OCI-LY7 (cell line): ENCODE measurements around the gene TRPM7. TPM values are rescaled to one million over a fixed set of nuclear protein-coding genes. Genes with fewer than 3 reads are reported as not detected.

Experiments used
- BruUV-seq: library from RNA; stranded (reverse); fragments of 400-500 nt; replicated peaks from 2 replicates; lab custom pipeline; 2021; lab: Mats Ljungman, UMichigan
- CTCF ChIA-PET: fragments of 300-600 bp; sonication (Branson Sonifier 250); formaldehyde crosslinking; loops from one replicate; lab custom pipeline; 2022; ENCODE audit warnings: antibody characterized with exemption; ENCODE audit not compliant: unreplicated experiment; lab: Charles Lee
- POLR2A ChIA-PET: fragments of 300-600 bp; sonication (Branson Sonifier 250); formaldehyde crosslinking; loops from one replicate; lab custom pipeline; 2022; ENCODE audit warnings: antibody characterized with exemption; lab: Charles Lee
- DNase-seq: peaks from one replicate; pipeline ENCODE4 v3.0.0-alpha.2; 2015; ENCODE audit warnings: low spot score
- H2AFZ ChIP-seq: fragments of 200-600 bp; sonication (generic), shearing (Covaris generic); 2 replicates; pipeline ENCODE4 v1.6.1; 2014; ENCODE audit warnings: mild to moderate bottlenecking, antibody characterized with exemption, low read length, moderate library complexity
- H3K27ac ChIP-seq: fragments of 200-600 bp; sonication (generic); 2 replicates; pipeline ENCODE4 v1.5.1; 2014; ENCODE audit warnings: mixed run types, low read depth, mild to moderate bottlenecking, moderate library complexity, low read length, inconsistent platforms; ENCODE audit not compliant: poor library complexity, severe bottlenecking
- H3K36me3 ChIP-seq: fragments of 200-600 bp; sonication (generic); 2 replicates; pipeline ENCODE4 v1.6.1; 2014; ENCODE audit warnings: mild to moderate bottlenecking, antibody characterized with exemption, low read length, moderate library complexity, mixed read lengths; ENCODE audit not compliant: insufficient read depth
- H3K4me1 ChIP-seq: fragments of 200-600 bp; sonication (generic); 2 replicates; pipeline ENCODE4 v1.5.1; 2014; ENCODE audit warnings: mild to moderate bottlenecking, low read length; ENCODE audit not compliant: insufficient read depth, poor library complexity, severe bottlenecking
- H3K4me2 ChIP-seq: fragments of 200-600 bp; sonication (generic); 2 replicates; pipeline ENCODE4 v1.6.1; 2014; ENCODE audit warnings: mild to moderate bottlenecking, low read length
- H3K4me3 ChIP-seq: fragments of 200-600 bp; sonication (generic); 2 replicates; pipeline ENCODE4 v1.5.1; 2014; ENCODE audit warnings: mild to moderate bottlenecking, low read depth, low read length; ENCODE audit not compliant: poor library complexity, severe bottlenecking
- H3K79me2 ChIP-seq: fragments of 200-600 bp; sonication (generic); 2 replicates; pipeline ENCODE4 v1.6.1; 2016; ENCODE audit warnings: low read depth, mild to moderate bottlenecking, low read length, moderate library complexity, mixed read lengths; ENCODE audit not compliant: insufficient read depth
- H3K9me2 ChIP-seq: fragments of 200-600 bp; sonication (generic); 2 replicates; pipeline ENCODE4 v1.6.1; 2016; ENCODE audit warnings: mild to moderate bottlenecking, low read length, mixed read lengths; ENCODE audit not compliant: insufficient read depth
- H3K9me3 ChIP-seq: fragments of 200-600 bp; sonication (generic); 2 replicates; pipeline ENCODE4 v1.6.1; 2014; ENCODE audit warnings: mild to moderate bottlenecking, mixed run types, low read length, mixed read lengths
- H4K20me1 ChIP-seq: fragments of 200-600 bp; sonication (generic); 2 replicates; pipeline ENCODE4 v1.6.1; 2014; ENCODE audit warnings: mild to moderate bottlenecking, antibody characterized with exemption, low read length, moderate library complexity, mixed read lengths; ENCODE audit not compliant: insufficient read depth
- EZH2phosphoT487 ChIP-seq: fragments of 200-600 bp; sonication (generic); IDR thresholded peaks from 2 replicates; pipeline ENCODE4 v1.6.1; 2018; ENCODE audit warnings: low read depth, borderline replicate concordance, mild to moderate bottlenecking, mixed run types, antibody characterized with exemption, low read length, moderate library complexity, mixed read lengths
- intact Hi-C: fragments of 100-400 bp; cut with micrococcal nuclease; formaldehyde crosslinking; loops from one replicate; pipeline ENCODE4 v1.10.0; 2022; ENCODE audit not compliant: unreplicated experiment
- total RNA-seq, 2 experiments: library from RNA; depleted of rRNA in 1 of 2; stranded (reverse); fragments of >200 nt in 1 of 2; shearing (Covaris generic) in 1 of 2; gene quantifications; 2 replicates each; pipeline ENCODE4 v1.2.3, GENCODE V29; 2014 to 2022
- TF ChIP-seq, protein P1 (sequence below): fragments of 200-600 bp; sonication (generic); conservative IDR thresholded peaks from 2 replicates; pipeline ENCODE4 v1.5.1; 2014; ENCODE audit warnings: mild to moderate bottlenecking, antibody characterized with exemption, low read length, moderate library complexity, mixed read lengths

The TRPM7 gene
- total RNA-seq, 2 experiments from 2014 or later, result 50.0 to 64.0 TPM

DNA sequence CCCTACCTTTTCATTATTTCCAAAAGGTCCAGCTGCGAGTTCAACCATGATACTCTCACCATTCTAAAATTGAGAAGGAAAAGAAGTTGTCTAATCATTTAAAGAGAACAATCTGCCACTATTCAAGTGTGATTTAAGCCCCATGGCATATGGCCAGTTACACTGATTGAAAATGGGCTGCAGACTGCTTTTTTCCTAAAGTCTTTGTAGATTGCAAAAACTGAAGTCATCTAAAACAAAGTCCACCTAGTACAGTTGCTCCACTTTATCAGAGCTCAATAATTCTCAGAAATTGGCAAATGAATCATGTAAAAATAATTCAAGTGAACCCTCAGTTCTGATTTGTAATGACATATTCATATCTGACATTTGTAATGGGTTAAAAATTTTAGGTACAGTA lies 39.7 kb upstream of the TRPM7 start:
- Histone ChIP-seq H3K4me1 (no peaks in the 10 kb centered on the region), H3K4me2 (no peak overlapping the region), H3K27ac (no peak overlapping the region), H3K4me3 (no peak overlapping the region), H3K36me3 (peaks cover 38% of the 10 kb centered on the region), H3K9me2 (no peaks in the 10 kb centered on the region), H3K79me2 (no peaks in the 10 kb centered on the region), H2AFZ (no peak overlapping the region), H3K9me3 (no peaks in the 10 kb centered on the region), H4K20me1 (no peaks in the 10 kb centered on the region)
- DNase-seq, result no peak
- no peak for TF ChIP-seq EZH2phosphoT487
- TF ChIP-seq, protein P1, sequence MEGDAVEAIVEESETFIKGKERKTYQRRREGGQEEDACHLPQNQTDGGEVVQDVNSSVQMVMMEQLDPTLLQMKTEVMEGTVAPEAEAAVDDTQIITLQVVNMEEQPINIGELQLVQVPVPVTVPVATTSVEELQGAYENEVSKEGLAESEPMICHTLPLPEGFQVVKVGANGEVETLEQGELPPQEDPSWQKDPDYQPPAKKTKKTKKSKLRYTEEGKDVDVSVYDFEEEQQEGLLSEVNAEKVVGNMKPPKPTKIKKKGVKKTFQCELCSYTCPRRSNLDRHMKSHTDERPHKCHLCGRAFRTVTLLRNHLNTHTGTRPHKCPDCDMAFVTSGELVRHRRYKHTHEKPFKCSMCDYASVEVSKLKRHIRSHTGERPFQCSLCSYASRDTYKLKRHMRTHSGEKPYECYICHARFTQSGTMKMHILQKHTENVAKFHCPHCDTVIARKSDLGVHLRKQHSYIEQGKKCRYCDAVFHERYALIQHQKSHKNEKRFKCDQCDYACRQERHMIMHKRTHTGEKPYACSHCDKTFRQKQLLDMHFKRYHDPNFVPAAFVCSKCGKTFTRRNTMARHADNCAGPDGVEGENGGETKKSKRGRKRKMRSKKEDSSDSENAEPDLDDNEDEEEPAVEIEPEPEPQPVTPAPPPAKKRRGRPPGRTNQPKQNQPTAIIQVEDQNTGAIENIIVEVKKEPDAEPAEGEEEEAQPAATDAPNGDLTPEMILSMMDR, result no peak
- no TSS peak for BruUV-seq
- CTCF ChIA-PET, result no interaction called here
- intact Hi-C loops, result no loop called here
- POLR2A ChIA-PET, result interaction anchor here (0.6 to 0.7 kb wide), 2 partner anchors 68 to 172 kb away, joined by 3 read pairs; no protein-coding TSS in a partner anchor

DNA sequence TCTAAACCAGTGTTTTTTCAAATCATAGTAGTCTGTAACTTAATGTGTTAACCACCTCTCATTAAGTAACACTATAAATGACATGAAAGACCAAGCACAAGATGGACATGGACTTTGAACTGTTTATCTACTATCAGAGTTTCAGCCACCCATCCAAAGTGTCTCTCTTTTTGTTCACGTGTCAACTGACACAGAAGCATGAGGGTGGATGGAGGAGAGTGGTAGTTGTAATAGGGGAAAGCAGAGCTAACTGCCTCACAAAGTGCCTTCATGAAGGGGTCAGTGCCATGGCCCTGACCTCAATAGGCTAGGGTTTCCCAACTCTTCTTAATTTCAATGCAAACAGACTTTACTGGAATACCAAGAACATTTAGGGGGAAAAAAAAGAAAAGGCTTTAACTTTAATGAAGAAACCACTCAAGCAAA lies 32.1 kb upstream of the TRPM7 start:
- intact Hi-C loops, result no loop called here
- no peak overlapping the region for H2AFZ ChIP-seq
- POLR2A ChIA-PET, result interaction anchor here (0.5 to 0.7 kb wide), 2 partner anchors 20 to 1423 kb away, joined by 3 read pairs; no protein-coding TSS in a partner anchor
- no peak overlapping the region for H3K4me2 ChIP-seq
- no peak overlapping the region for H3K27ac ChIP-seq
- TF ChIP-seq EZH2phosphoT487, result no peak
- TF ChIP-seq, protein P1, result no peak
- CTCF ChIA-PET, result no interaction called here
- BruUV-seq, result no TSS peak
- H3K9me3 ChIP-seq, result no peaks in the 10 kb centered on the region
- no peaks in the 10 kb centered on the region for H4K20me1 ChIP-seq
- no peaks in the 10 kb centered on the region for H3K9me2 ChIP-seq
- H3K79me2 ChIP-seq, result no peaks in the 10 kb centered on the region
- H3K36me3 ChIP-seq, result peaks cover 33% of the 10 kb centered on the region
- H3K4me3 ChIP-seq, result no peak overlapping the region
- no peaks in the 10 kb centered on the region for H3K4me1 ChIP-seq
- no peak for DNase-seq

DNA sequence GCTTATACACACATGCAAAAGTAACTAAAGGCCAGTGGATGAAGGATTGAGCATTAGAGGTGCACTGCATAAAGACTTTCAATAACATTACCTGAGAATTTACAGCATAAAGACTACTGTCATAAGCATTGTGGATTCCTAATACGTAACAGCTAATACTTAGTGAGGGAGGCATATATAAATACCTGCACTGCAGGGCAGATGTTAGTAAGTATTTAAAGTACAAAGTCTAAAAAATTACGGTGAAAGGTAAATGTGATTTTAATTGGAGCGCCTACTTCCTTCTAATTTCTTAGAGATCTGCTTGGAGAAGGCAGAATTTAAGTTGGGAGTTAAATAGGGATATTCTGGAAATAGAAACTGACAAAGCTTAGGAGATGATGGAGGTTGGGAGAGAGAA lies 25.4 kb upstream of the TRPM7 start:
- CTCF ChIA-PET, result no interaction called here
- Histone ChIP-seq H3K4me3 (no peak overlapping the region), H3K4me1 (no peaks in the 10 kb centered on the region), H3K36me3 (peaks cover 11% of the 10 kb centered on the region), H3K9me2 (no peaks in the 10 kb centered on the region), H4K20me1 (no peaks in the 10 kb centered on the region), H3K9me3 (no peaks in the 10 kb centered on the region), H3K79me2 (no peaks in the 10 kb centered on the region), H3K4me2 (no peak overlapping the region), H2AFZ (no peak overlapping the region), H3K27ac (no peak overlapping the region)
- no peak for TF ChIP-seq EZH2phosphoT487
- TF ChIP-seq, protein P1, result no peak
- BruUV-seq, result no TSS peak
- no peak for DNase-seq
- intact Hi-C loops, result no loop called here
- POLR2A ChIA-PET, result no interaction called here
